GDM1 (cell line): Measurements from ENCODE around the gene NPIPA5.
"Not testable (repeated sequence)": the region's sequence is repeated elsewhere in the genome, so short reads cannot be mapped to it uniquely, and the experiment has no call there.

Source experiments
- DNase-seq: peaks from one replicate; lab custom pipeline; 2025; lab: John Stamatoyannopoulos, UW

The NPIPA5 gene

GRCh38 chr16:15378194-15378593, at the start of gene NPIPA5:
Gene NPIPA5, minus strand, starts transcription at chr16:15378294. Its CDS starts 0 bp downstream, at chr16:15378294.
- not testable (repeated sequence) for DNase-seq

GRCh38 chr16:15427648-15428239, 49.6 kb upstream of the NPIPA5 start:
- DNase-seq = peak; percentile 37

- no peak for DNase-seq
Measured at GRCh38 chr16:15426796-15427195, 48.7 kb upstream of the NPIPA5 start.

GRCh38 chr16:15425861-15426260, 47.8 kb upstream of the NPIPA5 start:
- DNase-seq = no peak

GRCh38 chr16:15422222-15422621, 44.1 kb upstream of the NPIPA5 start:
- DNase-seq = no peak

GRCh38 chr16:15421696-15422095, 43.6 kb upstream of the NPIPA5 start:
- DNase-seq = not testable (repeated sequence)

- no peak for DNase-seq
Measured at GRCh38 chr16:15418206-15418605, 40.1 kb upstream of the NPIPA5 start.

GRCh38 chr16:15417197-15417596, 39.1 kb upstream of the NPIPA5 start:
- no peak for DNase-seq

GRCh38 chr16:15415511-15415985, 37.5 kb upstream of the NPIPA5 start:
- DNase-seq = no peak

GRCh38 chr16:15409476-15409875, 31.4 kb upstream of the NPIPA5 start:
- not testable (repeated sequence) for DNase-seq

GRCh38 chr16:15407756-15408155, 29.7 kb upstream of the NPIPA5 start:
- DNase-seq = not testable (repeated sequence)

- DNase-seq = no peak
Measured at GRCh38 chr16:15404792-15405191, 26.7 kb upstream of the NPIPA5 start.

GRCh38 chr16:15404091-15404490, 26.0 kb upstream of the NPIPA5 start:
- DNase-seq = not testable (repeated sequence)

- no peak for DNase-seq
Measured at GRCh38 chr16:15403392-15403995, 25.4 kb upstream of the NPIPA5 start.

GRCh38 chr16:15401972-15402371, 23.9 kb upstream of the NPIPA5 start:
- DNase-seq = no peak

- DNase-seq = not testable (repeated sequence)
Measured at GRCh38 chr16:15400314-15400713, 22.2 kb upstream of the NPIPA5 start.

GRCh38 chr16:15399317-15399716, 21.2 kb upstream of the NPIPA5 start:
- no peak for DNase-seq

GRCh38 chr16:15398618-15399316, 20.7 kb upstream of the NPIPA5 start:
- no peak for DNase-seq

GRCh38 chr16:15396948-15397594, 19.0 kb upstream of the NPIPA5 start:
- no peak for DNase-seq

GRCh38 chr16:15396509-15396829, 18.4 kb upstream of the NPIPA5 start:
- DNase-seq = not testable (repeated sequence)

GRCh38 chr16:15395631-15396508, 17.8 kb upstream of the NPIPA5 start, which contains the start of gene MPV17L:
Gene MPV17L, plus strand, starts transcription at chr16:15395754. Its CDS starts 144 bp downstream, at chr16:15395898.
- not testable (repeated sequence) for DNase-seq

- not testable (repeated sequence) for DNase-seq
Measured at GRCh38 chr16:15393025-15393424, 14.9 kb upstream of the NPIPA5 start.
